ENCODE measurements around the gene TSPAN17.

DNA sequence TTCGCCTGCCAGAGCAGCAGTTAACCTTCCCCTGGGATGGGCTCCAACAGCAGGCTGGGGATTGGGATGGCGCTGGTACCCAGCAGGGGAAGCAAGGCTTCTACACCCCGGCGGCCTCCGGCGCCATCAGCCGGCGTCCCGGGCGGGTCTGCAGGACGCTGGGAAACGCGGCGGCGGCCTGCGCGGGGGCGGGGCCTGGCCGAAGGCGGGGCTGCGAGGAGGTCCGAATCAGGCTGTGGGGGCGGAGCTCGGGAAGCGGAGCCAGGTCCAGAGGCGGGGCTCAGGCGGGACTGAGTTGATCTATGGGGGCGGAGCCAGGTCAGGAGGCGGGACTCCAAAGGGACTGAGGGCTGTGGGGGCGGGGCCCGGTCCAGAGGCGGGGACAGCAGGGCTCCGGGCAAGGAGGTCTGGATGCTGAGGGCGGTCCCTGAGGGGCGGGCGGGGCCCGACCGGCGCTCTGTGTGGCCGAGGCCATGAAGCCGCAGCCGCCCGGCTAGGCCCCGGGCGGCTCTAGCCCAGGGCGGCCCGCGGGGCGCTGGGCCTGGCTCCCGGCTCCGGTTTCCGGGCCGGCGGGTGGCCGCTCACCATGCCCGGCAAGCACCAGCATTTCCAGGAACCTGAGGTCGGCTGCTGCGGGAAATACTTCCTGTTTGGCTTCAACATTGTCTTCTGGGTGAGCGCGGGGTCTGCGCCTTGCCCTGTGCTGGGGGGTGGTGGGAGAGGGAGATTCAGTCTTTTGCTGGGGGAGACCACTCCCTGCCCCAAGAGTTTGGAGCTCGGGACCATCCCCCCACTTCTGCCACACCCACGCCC is at the start of gene TSPAN17:
- TF ChIP-seq, protein P1, sequence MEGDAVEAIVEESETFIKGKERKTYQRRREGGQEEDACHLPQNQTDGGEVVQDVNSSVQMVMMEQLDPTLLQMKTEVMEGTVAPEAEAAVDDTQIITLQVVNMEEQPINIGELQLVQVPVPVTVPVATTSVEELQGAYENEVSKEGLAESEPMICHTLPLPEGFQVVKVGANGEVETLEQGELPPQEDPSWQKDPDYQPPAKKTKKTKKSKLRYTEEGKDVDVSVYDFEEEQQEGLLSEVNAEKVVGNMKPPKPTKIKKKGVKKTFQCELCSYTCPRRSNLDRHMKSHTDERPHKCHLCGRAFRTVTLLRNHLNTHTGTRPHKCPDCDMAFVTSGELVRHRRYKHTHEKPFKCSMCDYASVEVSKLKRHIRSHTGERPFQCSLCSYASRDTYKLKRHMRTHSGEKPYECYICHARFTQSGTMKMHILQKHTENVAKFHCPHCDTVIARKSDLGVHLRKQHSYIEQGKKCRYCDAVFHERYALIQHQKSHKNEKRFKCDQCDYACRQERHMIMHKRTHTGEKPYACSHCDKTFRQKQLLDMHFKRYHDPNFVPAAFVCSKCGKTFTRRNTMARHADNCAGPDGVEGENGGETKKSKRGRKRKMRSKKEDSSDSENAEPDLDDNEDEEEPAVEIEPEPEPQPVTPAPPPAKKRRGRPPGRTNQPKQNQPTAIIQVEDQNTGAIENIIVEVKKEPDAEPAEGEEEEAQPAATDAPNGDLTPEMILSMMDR (IDR thresholded peaks at IDR 0.05), result no peak
- peak in 1 of 2 donors; percentile 60 for TF ChIP-seq POLR2A (IDR thresholded peaks at IDR 0.05)

All from vagina (tissue), 2 donors.